Heart left ventricle (tissue), 16 donors: ENCODE data around the gene NMNAT2. TPM values are rescaled to one million over a fixed set of nuclear protein-coding genes. Genes with fewer than 3 reads are reported as not detected.
"Not testable (repeated sequence)": the region's sequence is repeated elsewhere in the genome, so short reads cannot be mapped to it uniquely, and the experiment has no call there.

ENCODE experiments used
- ATAC-seq, 4 donors: fragments of 200-7000 bp; cut with Tn5 transposase; one replicate each; pipeline ENCODE4 v1.9.1; 2020 to 2022; ENCODE audit warnings: moderate library complexity in 4 of 4, mild to moderate bottlenecking in 3 of 4, moderate number of reproducible peaks in 1 of 4
- DNase-seq, 5 donors: peaks; one replicate each; pipeline ENCODE4 v3.0.0-alpha.2; 2020
- H3K27ac ChIP-seq, 12 donors: fragments of 200-600 bp; sonication (generic) in 4 of 12; one replicate each; pipeline versions ENCODE4 v1.5.0 to v1.8.0; 2016 to 2022; ENCODE audit warnings: mild to moderate bottlenecking in 2 of 12
- H3K27me3 ChIP-seq, 9 donors: fragments of 200-600 bp; sonication (generic) in 2 of 9; one replicate each; pipeline versions ENCODE4 v1.5.1 to v1.8.0; 2016 to 2022; ENCODE audit warnings: mild to moderate bottlenecking in 3 of 9
- H3K36me3 ChIP-seq, 9 donors: fragments of 200-600 bp; sonication (generic) in 2 of 9; one replicate each; pipeline versions ENCODE4 v1.5.0 to v1.8.0; 2018 to 2022; ENCODE audit warnings: mild to moderate bottlenecking in 2 of 9
- H3K4me1 ChIP-seq, 12 donors: fragments of 200-600 bp; sonication (generic) in 4 of 12; one replicate each; pipeline versions ENCODE4 v1.5.0 to v1.8.0; 2016 to 2022; ENCODE audit warnings: mild to moderate bottlenecking in 3 of 12
- H3K4me3 ChIP-seq, 12 donors: fragments of 200-600 bp; sonication (generic) in 4 of 12; one replicate each; pipeline versions ENCODE4 v1.5.0 to v1.8.0; 2017 to 2022; ENCODE audit warnings: mild to moderate bottlenecking in 9 of 12, moderate library complexity in 4 of 12
- H3K9me3 ChIP-seq, 12 donors: fragments of 200-600 bp; sonication (generic) in 4 of 12; one replicate each; pipeline versions ENCODE4 v1.5.0 to v1.8.0; 2016 to 2022; ENCODE audit warnings: mild to moderate bottlenecking in 1 of 12
- POLR2A ChIP-seq, 2 donors: fragments of 450-650 bp; IDR thresholded peaks; one replicate each; pipeline ENCODE4 v1.6.1; 2017; ENCODE audit warnings: antibody characterized with exemption in 2 of 2, mild to moderate bottlenecking in 2 of 2, moderate library complexity in 2 of 2
- WGBS, 4 donors: extraction: QIAGEN DNeasy Blood & Tissue Kit in 2 of 4; methylation state at CpG; one replicate each; pipeline versions ENCODE4 v1.1.5 to v1.1.7; 2013 to 2018; 5-methylcytosine and 5-hydroxymethylcytosine counted together
- intact Hi-C, 10 donors: fragments of 100-400 bp; cut with DNase I; formaldehyde crosslinking; loops; one replicate each; pipeline versions ENCODE4 v1.11.1 to v1.14.2; 2022
- polyA plus RNA-seq, 2 donors: library from polyadenylated mRNA; stranded (reverse); fragments of 200-250 nt; gene quantifications; one replicate each; pipeline ENCODE4 v1.2.3, GENCODE V29; 2013
- total RNA-seq, 9 donors: library from RNA; depleted of rRNA in 2 of 9; stranded (reverse); fragments of >200 nt in 2 of 9; fragmentation: NEBNext Ultra II Directional in 3 of 9; extraction: Animal tissue kit (Norgen Biotek cat#: 25700) in 3 of 9; gene quantifications; one replicate each; pipeline versions ENCODE4 v1.1.0 to v1.2.4, GENCODE V29; 2016 to 2023
- TF ChIP-seq, protein P1 (sequence below), 12 donors: fragments of 200-600 bp; sonication (generic) in 4 of 12; IDR thresholded peaks; one replicate each; pipeline versions ENCODE4 v1.5.0 to v1.8.0; 2018 to 2022; ENCODE audit warnings: antibody characterized with exemption in 12 of 12, mild to moderate bottlenecking in 5 of 12
- donor health status: ischemic (EF 13 %, LVEDD 7.1; RV severe dilation, severe dysfunction).
- donor health status: healthy with polysubstance abuse.
- donor health status: DM: no; HTN: yes; CAD: no.
- donor health status: DM: no; HTN: no; CAD: no.
- donor health status: ischemic (EF 25% LVEDD 6.9; RV normal size, moderate dysfunction).
- donor health status: ischemic (EF 25% LVEDD 5.7; RV mildly dilated, moderate dysfunction).
- donor health status: healthy.
- donor health status: DM: yes; HTN: yes; CAD: no.
- donor health status: ischemic (EF 35%, LVEDD 5.7; RV mildly dilated, moderate dysfunction).
- donor health status: nonischemic (EF 11% LVEDD 7.7; RV severe dilation, severe dysfunction).
- donor health status: DM: yes; HTN: yes; CAD: no.
- donor health status: PGD.
- donor health status: ischemic (EF 29% LVEDD 5.4; RV normal size, mild dysfunction).
- donor health status: nonischemic (EF 23%, LVEDD 6.1; RV moderate dilation, normal function).

The NMNAT2 gene
- total and polyA plus RNA-seq, 11 donors, result 0.53 to 5.1 (median 1.9) TPM

GRCh38 chr1:183432548-183432875 is 14.3 kb upstream of the NMNAT2 start:
- H3K27ac ChIP-seq, result no peak overlapping the region
- ATAC-seq (no peak), DNase-seq (no peak)
- H3K27me3 ChIP-seq, result no peaks in the 10 kb centered on the region
- intact Hi-C loops, result no loop called here
- no peak overlapping the region for H3K4me3 ChIP-seq
- H3K36me3 ChIP-seq, result no peaks in the 10 kb centered on the region
- WGBS, 4 donors, result 70 to 81% (median 76%) methylated on average over 2 of the region's 2 CpGs
- TF ChIP-seq POLR2A (IDR thresholded peaks at IDR 0.05), result no peak
- TF ChIP-seq, protein P1, sequence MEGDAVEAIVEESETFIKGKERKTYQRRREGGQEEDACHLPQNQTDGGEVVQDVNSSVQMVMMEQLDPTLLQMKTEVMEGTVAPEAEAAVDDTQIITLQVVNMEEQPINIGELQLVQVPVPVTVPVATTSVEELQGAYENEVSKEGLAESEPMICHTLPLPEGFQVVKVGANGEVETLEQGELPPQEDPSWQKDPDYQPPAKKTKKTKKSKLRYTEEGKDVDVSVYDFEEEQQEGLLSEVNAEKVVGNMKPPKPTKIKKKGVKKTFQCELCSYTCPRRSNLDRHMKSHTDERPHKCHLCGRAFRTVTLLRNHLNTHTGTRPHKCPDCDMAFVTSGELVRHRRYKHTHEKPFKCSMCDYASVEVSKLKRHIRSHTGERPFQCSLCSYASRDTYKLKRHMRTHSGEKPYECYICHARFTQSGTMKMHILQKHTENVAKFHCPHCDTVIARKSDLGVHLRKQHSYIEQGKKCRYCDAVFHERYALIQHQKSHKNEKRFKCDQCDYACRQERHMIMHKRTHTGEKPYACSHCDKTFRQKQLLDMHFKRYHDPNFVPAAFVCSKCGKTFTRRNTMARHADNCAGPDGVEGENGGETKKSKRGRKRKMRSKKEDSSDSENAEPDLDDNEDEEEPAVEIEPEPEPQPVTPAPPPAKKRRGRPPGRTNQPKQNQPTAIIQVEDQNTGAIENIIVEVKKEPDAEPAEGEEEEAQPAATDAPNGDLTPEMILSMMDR (IDR thresholded peaks at IDR 0.05), result no peak
- H3K4me1 ChIP-seq, result peaks cover 0 to 5% (median 0%) of the 10 kb centered on the region in 12 donors
- H3K9me3 ChIP-seq, result peaks cover 0 to 4% (median 0%) of the 10 kb centered on the region in 12 donors

DNA sequence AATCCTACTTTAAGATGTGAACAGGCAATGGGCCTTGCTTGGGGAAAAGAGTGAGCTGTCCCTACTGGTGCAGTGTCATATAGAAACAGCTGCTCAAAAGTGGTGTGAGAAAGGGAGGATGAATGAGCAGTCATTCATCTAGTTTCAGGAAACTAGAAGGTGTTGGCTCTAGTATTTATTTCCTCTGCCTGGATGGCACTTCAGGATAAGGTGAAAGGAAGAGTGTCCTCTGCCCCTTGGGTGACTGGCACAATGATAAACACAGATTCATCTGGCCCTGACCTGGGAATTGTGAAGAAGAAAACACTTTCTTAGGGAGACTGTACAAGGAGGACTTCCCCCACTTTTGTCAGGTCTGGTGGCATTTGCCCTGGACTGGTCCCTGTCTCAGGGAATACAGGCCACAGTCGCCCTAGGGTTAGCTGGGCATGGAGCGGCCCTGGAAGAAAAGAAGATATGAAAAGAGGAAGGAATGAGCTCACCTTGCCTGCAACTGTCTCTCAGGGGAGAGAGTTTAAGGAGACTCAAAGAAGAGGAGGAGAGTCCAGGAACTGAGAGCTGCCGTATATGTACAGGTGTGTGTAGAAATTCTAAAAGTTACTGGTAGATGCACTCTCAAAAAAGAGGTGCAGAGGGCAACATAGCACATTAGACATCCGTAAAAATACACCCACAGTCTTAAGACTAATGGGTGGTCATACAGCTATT is 13.8 kb upstream of the NMNAT2 start:
- TF ChIP-seq, protein P1 (IDR thresholded peaks at IDR 0.05), result no peak
- no peak for TF ChIP-seq POLR2A (IDR thresholded peaks at IDR 0.05)
- DNase-seq (no peak), ATAC-seq (no peak)
- Histone ChIP-seq H3K4me3 (no peak overlapping the region), H3K27ac (no peak overlapping the region), H3K27me3 (no peaks in the 10 kb centered on the region), H3K9me3 (peaks cover 0 to 4% (median 0%) of the 10 kb centered on the region in 12 donors), H3K36me3 (no peaks in the 10 kb centered on the region), H3K4me1 (peaks cover 0 to 5% (median 0%) of the 10 kb centered on the region in 12 donors)
- intact Hi-C loops, result no loop called here
- 87 to 91% (median 89%) methylated on average over 4 of the region's 4 CpGs for WGBS, 4 donors

- H3K4me3 ChIP-seq, intact Hi-C loops, ATAC-seq, H3K27ac ChIP-seq, H3K27me3 ChIP-seq, DNase-seq, H3K4me1 ChIP-seq, H3K9me3 ChIP-seq, H3K36me3 ChIP-seq: not testable (repeated sequence)
- WGBS, 4 donors, result 27 to 35% (median 33%) methylated on average over 3 of the region's 3 CpGs
Measured at GRCh38 chr1:183427591-183427990, 9.4 kb upstream of the NMNAT2 start.

DNA sequence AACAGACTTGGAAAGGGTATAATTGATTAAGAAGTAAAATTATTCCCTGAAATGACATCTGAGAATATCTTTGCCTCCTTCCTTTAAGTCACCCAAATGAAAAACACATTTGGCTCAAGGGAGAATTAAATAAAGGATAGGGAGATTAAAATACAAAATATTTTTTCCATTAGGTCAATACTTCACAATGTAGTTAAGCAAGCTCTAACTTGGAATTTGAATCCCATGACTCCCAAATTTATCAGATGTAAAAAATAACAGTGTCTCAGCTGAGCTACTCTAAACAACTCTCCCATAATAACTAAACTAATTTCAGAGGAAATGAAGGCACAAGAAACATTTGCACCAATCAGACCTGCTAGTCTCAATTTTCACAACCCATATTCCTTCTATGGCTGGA is 6.5 kb upstream of the NMNAT2 start:
- TF ChIP-seq POLR2A (IDR thresholded peaks at IDR 0.05), result no peak
- TF ChIP-seq, protein P1 (IDR thresholded peaks at IDR 0.05), result no peak
- no peak for ATAC-seq
- no peak overlapping the region for H3K27ac ChIP-seq
- no peaks in the 10 kb centered on the region for H3K4me1 ChIP-seq
- H3K27me3 ChIP-seq, result peaks cover 0 to 29% (median 2%) of the 10 kb centered on the region in 9 donors
- intact Hi-C loops, result no loop called here
- no peak overlapping the region for H3K4me3 ChIP-seq
- no peaks in the 10 kb centered on the region for H3K9me3 ChIP-seq
- H3K36me3 ChIP-seq, result no peaks in the 10 kb centered on the region
- DNase-seq, result no peak

GRCh38 chr1:183423541-183423940 is 5.4 kb upstream of the NMNAT2 start:
- intact Hi-C loops, result no loop called here
- WGBS, 4 donors, result 55 to 70% (median 62%) methylated on average over 1 of the region's 1 CpG

More at GRCh38 chr1:183423541-183423940, 5.4 kb upstream of the NMNAT2 start:
- H3K27ac ChIP-seq, result no peak overlapping the region
- TF ChIP-seq, protein P1 (IDR thresholded peaks at IDR 0.05), result no peak
- TF ChIP-seq POLR2A (IDR thresholded peaks at IDR 0.05), result no peak
- peaks cover 0 to 41% (median 13%) of the 10 kb centered on the region in 9 donors for H3K27me3 ChIP-seq
- H3K36me3 ChIP-seq, result no peaks in the 10 kb centered on the region
- H3K9me3 ChIP-seq, result no peaks in the 10 kb centered on the region
- ATAC-seq, result no peak
- DNase-seq, result no peak
- H3K4me3 ChIP-seq, result no peak overlapping the region
- peaks cover 0 to under 1% (median 0%) of the 10 kb centered on the region in 12 donors for H3K4me1 ChIP-seq
